ENCODE measurements around the gene KDR. TPM values are rescaled to one million over a fixed set of nuclear protein-coding genes. Genes with fewer than 3 reads are reported as not detected.

KDR gene
- total RNA-seq, 1 experiment from 2014 or later, result 0.52 TPM

- Histone ChIP-seq H3K4me2 (ENCODE audit: low read length) (no peak overlapping the region), H3K4me3 (replicated peaks in 1 of 2; ENCODE audit: low read depth in 1 of 2, low read length in 2 of 2) (no peak overlapping the region)
- TF ChIP-seq EZH2 (IDR thresholded peaks at IDR 0.05) (no peak), FOSL1 (IDR thresholded peaks at IDR 0.05; ENCODE audit: low read depth) (no peak), CEBPB (IDR thresholded peaks at IDR 0.05; ENCODE audit: low read depth) (no peak), CBX3 (IDR thresholded peaks at IDR 0.05; ENCODE audit: low read depth) (no peak), YY1 (IDR thresholded peaks at IDR 0.05; ENCODE audit: extremely low read depth, insufficient replicate concordance, low read depth, low read length) (no peak), SRF (IDR thresholded peaks at IDR 0.05; ENCODE audit: low read depth) (no peak), ZBTB33 (IDR thresholded peaks at IDR 0.05; ENCODE audit: extremely low read depth, insufficient replicate concordance, low read length) (no peak), ZNF274 (IDR thresholded peaks at IDR 0.05; ENCODE audit: low read depth, low read length) (no peak), REST (IDR thresholded peaks at IDR 0.05; ENCODE audit: low read depth) (no peak), RAD21 (IDR thresholded peaks at IDR 0.05; ENCODE audit: low read depth) (no peak), POLR2AphosphoS5 (IDR thresholded peaks at IDR 0.05; ENCODE audit: low read depth, low read length) (no peak), POLR2A (IDR thresholded peaks at IDR 0.05; ENCODE audit: borderline replicate concordance, extremely low read depth, insufficient read depth, insufficient read length) (no peak), ELF1 (IDR thresholded peaks at IDR 0.05; ENCODE audit: borderline replicate concordance, low read depth) (no peak)
These were observed 32.3 kb upstream of the KDR start for GRCh38 chr4:55157559-55158277.

More at GRCh38 chr4:55157559-55158277, 32.3 kb upstream of the KDR start:
- no peaks in the 10 kb centered on the region for H3K9me2 ChIP-seq (ENCODE audit: insufficient read depth)
- intact Hi-C loops (cut with micrococcal nuclease), result no loop called here
- DNase-seq (ENCODE audit: low read depth, low spot score), result no peak
- no peaks in the 10 kb centered on the region for H3K9me3 ChIP-seq (ENCODE audit: control insufficient read depth in 1 of 2, insufficient read depth in 1 of 2, low read depth in 1 of 2, low read length in 2 of 2)
- BruUV-seq (replicated peaks), result no TSS peak
- no peaks in the 10 kb centered on the region for H3K27me3 ChIP-seq (ENCODE audit: insufficient read depth, low read length)
- ChIA-PET CTCF (interaction anchor here (1.1 kb wide), 1 partner anchor 16 kb away, joined by 3 read pairs; no protein-coding TSS in a partner anchor), RAD21 (ENCODE audit: low non-redundant PET in 1 of 2, low total read pairs in 2 of 2, uncharacterized antibody in 2 of 2, unreplicated experiment in 2 of 2) (no interaction called here), POLR2A (no interaction called here)
- H3K79me2 ChIP-seq (ENCODE audit: insufficient read depth, low read length), result no peaks in the 10 kb centered on the region
- no peak overlapping the region for H3K9ac ChIP-seq (ENCODE audit: low read length)
- no peak overlapping the region for H2AFZ ChIP-seq (ENCODE audit: low read depth, low read length, poor library complexity, severe bottlenecking)
- H4K20me1 ChIP-seq (ENCODE audit: insufficient read depth), result no peaks in the 10 kb centered on the region
- no peak for ATAC-seq
- H3K4me1 ChIP-seq (ENCODE audit: control insufficient read depth in 1 of 2, insufficient read depth in 2 of 2, low read length in 2 of 2), result no peaks in the 10 kb centered on the region
- H3K27ac ChIP-seq (ENCODE audit: low read depth, low read length), result no peak overlapping the region
- H3K36me3 ChIP-seq (ENCODE audit: control insufficient read depth in 1 of 2, insufficient read depth in 2 of 2, low read length in 2 of 2), result no peaks in the 10 kb centered on the region

All from HCT116 (cell line).